Neural cell (in vitro differentiated cells): ENCODE measurements around the gene KCNJ12.
"Not testable (repeated sequence)": the region's sequence is repeated elsewhere in the genome, so short reads cannot be mapped to it uniquely, and the experiment has no call there.

Experiments used
- MXI1 ChIP-seq: fragments of 450-650 bp; conservative IDR thresholded peaks from 2 replicates; pipeline ENCODE4 v1.6.1; 2014; ENCODE audit warnings: antibody characterized with exemption, mild to moderate bottlenecking; ENCODE audit not compliant: poor library complexity, severe bottlenecking
- POLR2AphosphoS5 ChIP-seq: IDR thresholded peaks from 2 replicates; pipeline ENCODE4 v1.6.1; 2012
- TF ChIP-seq, protein P1 (sequence below): fragments of 450-650 bp; IDR thresholded peaks from 2 replicates; pipeline ENCODE4 v1.5.1; 2014; ENCODE audit warnings: antibody characterized with exemption, mild to moderate bottlenecking, moderate library complexity; ENCODE audit not compliant: poor library complexity, severe bottlenecking

DNA sequence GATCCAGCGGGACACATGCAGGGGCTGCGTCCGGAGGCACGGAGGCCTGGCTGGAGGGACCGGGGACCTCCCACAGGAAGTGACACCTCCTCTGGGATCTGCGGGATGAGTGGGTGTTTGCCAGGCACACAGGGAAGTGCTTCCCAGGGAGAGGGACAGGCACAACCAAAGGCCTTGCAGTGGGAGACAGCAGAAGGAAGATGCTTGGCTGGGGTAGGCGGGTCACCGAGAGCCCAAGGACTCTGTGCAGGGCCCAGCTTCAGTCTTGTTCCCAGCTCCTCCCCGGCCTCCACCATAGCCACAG is 47.0 kb downstream of the KCNJ12 start:
- TF ChIP-seq, protein P1, sequence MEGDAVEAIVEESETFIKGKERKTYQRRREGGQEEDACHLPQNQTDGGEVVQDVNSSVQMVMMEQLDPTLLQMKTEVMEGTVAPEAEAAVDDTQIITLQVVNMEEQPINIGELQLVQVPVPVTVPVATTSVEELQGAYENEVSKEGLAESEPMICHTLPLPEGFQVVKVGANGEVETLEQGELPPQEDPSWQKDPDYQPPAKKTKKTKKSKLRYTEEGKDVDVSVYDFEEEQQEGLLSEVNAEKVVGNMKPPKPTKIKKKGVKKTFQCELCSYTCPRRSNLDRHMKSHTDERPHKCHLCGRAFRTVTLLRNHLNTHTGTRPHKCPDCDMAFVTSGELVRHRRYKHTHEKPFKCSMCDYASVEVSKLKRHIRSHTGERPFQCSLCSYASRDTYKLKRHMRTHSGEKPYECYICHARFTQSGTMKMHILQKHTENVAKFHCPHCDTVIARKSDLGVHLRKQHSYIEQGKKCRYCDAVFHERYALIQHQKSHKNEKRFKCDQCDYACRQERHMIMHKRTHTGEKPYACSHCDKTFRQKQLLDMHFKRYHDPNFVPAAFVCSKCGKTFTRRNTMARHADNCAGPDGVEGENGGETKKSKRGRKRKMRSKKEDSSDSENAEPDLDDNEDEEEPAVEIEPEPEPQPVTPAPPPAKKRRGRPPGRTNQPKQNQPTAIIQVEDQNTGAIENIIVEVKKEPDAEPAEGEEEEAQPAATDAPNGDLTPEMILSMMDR = not testable (repeated sequence)
- not testable (repeated sequence) for TF ChIP-seq MXI1, POLR2AphosphoS5
